GM19023 (cell line): ENCODE results near the gene TMEM120B.

Experiments used
- ATAC-seq: cut with Tn5 transposase; IDR thresholded peaks from one replicate; pipeline ENCODE4 v1.9.1; 2021; ENCODE audit warnings: mild to moderate bottlenecking, moderate library complexity; ENCODE audit not compliant: unreplicated experiment

TMEM120B gene

DNA sequence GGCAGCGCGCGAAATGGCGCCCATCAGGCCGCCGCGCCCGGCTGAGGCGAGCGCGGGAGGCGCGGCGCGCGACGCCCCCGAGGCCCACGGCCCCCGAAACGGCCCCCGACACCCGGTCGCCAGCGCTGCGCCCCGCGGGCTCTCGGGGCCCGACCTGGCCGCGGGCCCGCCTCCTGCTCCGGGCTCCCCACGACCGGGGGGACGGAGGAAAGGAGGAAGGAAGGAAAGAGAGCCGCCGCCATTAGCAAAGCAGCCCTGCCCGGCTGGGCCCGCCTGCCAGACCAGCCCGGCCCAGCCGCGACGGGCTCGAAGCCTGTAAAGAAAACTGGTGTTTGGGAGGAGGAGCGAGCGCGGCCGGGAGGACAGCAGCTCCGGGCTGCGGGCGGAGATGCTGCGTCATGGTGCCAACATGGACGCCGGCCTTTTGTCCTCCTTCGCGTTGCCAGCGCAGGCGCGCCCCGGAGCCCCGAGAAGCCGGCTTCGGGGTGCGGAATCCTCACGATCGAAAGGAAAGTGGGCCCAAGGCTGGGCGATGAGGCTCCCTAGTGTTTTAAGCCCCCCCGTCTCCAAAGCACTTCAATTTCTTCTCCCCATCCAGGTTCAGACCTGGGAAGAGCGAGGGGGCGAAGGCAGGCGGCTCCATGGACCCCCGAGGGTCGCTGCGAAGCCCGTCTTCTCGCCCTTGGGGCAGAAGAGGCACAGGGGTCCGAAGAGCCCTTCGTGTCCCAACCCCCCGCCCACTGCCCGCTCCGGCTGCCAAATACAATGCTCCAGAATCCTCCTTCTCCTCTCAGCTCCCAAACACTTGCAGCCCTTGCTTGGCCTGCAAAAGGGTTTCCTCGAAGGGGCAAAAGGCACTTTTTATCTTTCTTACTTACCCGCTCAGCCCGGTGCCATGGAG is 88.4 kb downstream of the TMEM120B start:
- ATAC-seq = no peak

GRCh38 chr12:121801595-121802484 is 89.3 kb downstream of the TMEM120B start:
- ATAC-seq = no peak

- no peak for ATAC-seq
Measured at GRCh38 chr12:121802485-121802842, 89.9 kb downstream of the TMEM120B start.

- ATAC-seq = peak; percentile 30
Measured at GRCh38 chr12:121802843-121803698, 90.5 kb downstream of the TMEM120B start.

- peak; percentile 3 for ATAC-seq
Measured at GRCh38 chr12:121803861-121804416, 91.4 kb downstream of the TMEM120B start, which contains the start of gene SETD1B. TSS of gene SETD1B (plus strand) at chr12:121804009. CDS start at chr12:121804738, 729 bp downstream.

DNA sequence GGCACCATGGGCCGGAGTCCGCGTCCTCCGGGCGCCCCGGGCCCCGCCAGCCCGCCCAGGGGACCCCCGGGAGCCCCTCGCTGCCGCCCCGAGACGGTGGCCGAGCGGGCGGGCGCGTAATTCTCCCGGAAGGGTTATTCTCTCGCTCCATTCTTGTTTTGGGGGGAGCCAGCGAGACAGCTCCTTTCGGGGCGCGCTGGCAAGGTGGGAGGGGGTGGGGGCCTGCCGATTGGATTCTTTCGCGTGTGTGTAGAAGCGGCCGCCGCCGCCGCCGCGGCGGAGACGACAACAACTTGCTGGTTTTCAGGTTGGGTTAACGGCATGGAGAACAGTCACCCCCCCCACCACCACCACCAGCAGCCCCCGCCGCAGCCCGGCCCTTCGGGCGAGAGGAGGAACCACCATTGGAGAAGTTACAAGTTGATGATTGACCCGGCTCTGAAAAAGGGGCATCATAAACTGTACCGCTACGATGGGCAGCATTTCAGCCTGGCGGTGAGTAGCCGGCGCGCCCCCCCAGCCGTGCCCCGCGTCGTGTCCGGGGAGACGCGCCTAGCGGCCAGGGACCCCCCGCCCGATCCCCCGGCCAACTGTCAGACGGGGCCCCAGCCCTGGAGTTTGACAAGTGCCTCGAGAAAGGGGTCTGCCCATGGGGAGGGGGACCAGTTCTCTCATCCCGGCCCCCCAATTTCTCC is 92.0 kb downstream of the TMEM120B start:
- no peak for ATAC-seq

GRCh38 chr12:121805171-121806008 is 92.8 kb downstream of the TMEM120B start:
- ATAC-seq = no peak

DNA sequence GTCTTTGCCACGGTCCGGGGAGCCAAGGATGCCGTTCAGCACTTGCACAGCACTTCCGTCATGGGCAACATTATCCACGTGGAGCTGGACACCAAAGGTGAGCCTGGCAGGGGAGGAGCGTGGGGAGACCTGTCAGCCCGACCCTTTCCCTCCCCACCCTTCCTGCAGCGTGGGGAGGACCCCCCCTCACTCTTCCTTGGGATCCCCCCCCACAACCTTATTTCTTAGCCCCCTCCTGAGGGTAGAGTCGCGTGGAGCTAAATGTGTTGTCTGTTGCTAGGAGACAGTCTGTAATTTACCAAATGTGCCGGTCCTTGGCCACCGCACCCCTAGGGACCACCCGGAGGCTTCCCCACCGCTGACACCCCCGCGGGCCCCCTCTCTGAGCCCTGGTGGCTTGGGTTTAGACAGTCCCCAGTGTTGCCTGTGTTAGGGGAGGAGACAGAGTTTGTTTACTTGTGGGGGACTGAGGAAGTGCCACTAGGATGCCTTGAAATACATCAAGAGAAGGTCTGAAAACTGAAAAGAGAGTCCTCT is 93.5 kb downstream of the TMEM120B start:
- ATAC-seq = no peak

GRCh38 chr12:121806546-121807423 is 94.2 kb downstream of the TMEM120B start:
- ATAC-seq = no peak

DNA sequence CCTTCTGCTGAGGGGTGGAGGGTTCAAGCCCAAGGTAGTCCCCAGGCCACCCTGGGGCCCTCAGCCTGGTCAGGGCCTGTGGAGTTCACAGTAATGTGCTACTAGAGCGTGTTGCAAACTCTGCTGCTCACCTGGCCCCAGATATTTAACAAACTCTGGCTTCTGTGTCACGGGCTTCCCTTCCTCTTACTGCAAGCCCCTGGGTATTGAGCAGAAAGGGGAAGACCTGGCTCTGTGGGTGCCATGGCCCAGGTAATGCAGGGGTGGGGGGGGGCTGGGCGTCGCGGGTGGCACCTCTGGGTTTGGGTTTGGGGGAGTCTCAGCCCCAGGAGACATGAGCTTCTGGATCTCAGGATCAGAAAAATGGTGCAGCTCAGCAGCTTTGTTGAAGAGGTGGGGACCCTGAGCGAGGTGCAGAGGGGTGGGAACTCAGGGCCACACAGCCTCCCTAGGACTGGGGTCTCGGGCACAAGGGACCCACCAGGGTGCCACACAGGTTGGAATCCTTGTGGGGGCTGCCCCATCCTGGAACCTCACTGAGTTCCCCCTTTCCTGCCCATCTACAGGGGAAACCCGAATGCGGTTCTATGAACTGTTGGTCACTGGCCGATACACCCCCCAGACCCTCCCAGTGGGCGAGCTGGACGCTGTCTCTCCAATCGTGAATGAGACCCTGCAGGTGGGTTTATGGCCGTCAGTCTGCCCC is 95.2 kb downstream of the TMEM120B start:
- ATAC-seq = no peak

DNA sequence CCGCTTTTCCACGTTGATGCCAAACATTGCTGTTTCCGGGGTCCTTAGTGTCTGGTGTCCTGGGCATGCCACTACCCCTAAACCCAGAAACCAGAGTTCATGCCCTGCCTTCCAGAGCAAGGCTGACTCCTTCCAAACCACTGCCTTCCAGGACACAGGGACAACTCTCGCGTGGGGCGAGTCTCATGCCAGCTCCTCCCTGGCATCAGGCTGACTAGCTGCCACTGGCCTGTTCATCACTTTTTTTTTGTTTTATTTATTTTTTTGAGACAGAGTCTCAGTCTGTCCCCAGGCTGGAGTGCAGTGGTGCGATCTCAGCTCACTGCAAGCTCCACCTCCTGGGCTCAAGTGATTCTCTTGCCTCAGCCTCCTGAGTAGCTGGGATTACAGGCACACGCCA is 96.1 kb downstream of the TMEM120B start:
- ATAC-seq = no peak

- no peak for ATAC-seq
Measured at GRCh38 chr12:121809712-121810116, 97.2 kb downstream of the TMEM120B start.

DNA sequence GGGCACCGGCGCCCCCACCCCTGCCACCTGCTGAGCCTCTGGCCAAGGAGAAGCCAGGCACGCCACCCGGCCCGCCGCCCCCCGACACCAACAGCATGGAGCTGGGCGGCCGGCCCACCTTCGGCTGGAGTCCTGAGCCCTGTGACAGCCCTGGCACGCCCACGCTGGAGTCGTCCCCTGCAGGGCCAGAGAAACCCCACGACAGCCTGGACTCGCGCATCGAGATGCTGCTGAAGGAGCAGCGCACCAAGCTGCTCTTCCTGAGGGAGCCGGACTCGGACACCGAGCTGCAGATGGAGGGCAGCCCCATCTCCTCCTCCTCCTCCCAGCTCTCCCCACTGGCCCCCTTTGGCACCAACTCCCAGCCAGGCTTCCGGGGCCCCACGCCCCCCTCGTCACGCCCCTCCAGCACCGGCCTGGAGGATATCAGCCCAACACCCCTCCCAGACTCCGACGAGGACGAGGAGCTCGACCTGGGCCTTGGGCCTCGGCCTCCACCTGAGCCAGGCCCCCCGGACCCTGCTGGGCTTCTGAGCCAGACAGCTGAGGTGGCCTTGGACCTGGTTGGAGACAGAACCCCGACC is 97.8 kb downstream of the TMEM120B start:
- ATAC-seq = no peak

DNA sequence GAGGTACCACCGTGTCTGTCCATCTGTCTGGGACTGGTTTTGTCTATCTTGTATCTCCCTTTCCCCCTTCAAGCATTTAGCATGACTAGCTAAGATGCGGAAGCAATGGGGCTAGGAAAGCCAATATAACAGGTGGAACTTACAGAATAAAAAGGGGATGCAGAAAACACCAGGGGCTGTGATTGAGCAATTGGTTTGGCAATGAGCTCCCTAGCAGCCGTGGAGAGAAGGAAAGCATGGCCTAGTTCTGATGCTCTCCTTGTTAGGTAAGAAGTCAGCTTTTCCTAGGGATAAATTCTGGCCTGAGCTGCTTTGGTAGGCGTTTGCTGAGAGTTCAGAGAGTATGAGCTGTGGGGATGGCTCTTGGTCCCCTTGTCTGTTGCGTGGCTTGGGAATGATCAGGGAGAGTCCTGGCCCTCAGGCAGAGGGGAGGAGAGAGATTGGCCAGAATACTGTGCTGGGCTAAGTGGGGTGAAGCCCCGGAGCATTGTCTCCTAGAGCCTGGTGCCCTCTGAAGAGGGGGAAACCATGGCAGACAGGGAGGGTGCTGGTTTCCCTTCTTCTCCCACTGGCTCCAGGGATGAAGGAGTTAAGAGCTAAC is 98.4 kb downstream of the TMEM120B start:
- no peak for ATAC-seq

GRCh38 chr12:121811434-121812319 is 99.1 kb downstream of the TMEM120B start:
- ATAC-seq = peak; percentile 56
